ENCODE data around the gene AIMP1. TPM values are rescaled to one million over a fixed set of nuclear protein-coding genes. Genes with fewer than 3 reads are reported as not detected.

AIMP1 gene
- total RNA-seq, 4 donors from 2014 or later, result 16.8 to 35.1 (median 22.8) TPM

- no peak for TF ChIP-seq CTCF (IDR thresholded peaks at IDR 0.05; ENCODE audit: low read depth)
Observed at GRCh38 chr4:106353786-106354185, 37.4 kb downstream of the AIMP1 start.

- TF ChIP-seq CTCF (IDR thresholded peaks at IDR 0.05; ENCODE audit: low read depth), result no peak
Observed at GRCh38 chr4:106355193-106355592, 38.8 kb downstream of the AIMP1 start.

GRCh38 chr4:106358899-106359298, 42.5 kb downstream of the AIMP1 start:
- no peak for TF ChIP-seq CTCF (IDR thresholded peaks at IDR 0.05; ENCODE audit: low read depth)

- no peak for TF ChIP-seq CTCF (IDR thresholded peaks at IDR 0.05; ENCODE audit: low read depth)
Observed at GRCh38 chr4:106362086-106362825, 45.9 kb downstream of the AIMP1 start.

GRCh38 chr4:106364282-106364681, 47.9 kb downstream of the AIMP1 start:
- no peak for TF ChIP-seq CTCF (IDR thresholded peaks at IDR 0.05; ENCODE audit: low read depth)

GRCh38 chr4:106365613-106366012, 49.3 kb downstream of the AIMP1 start:
- TF ChIP-seq CTCF (IDR thresholded peaks at IDR 0.05; ENCODE audit: low read depth), result no peak

- no peak for TF ChIP-seq CTCF (IDR thresholded peaks at IDR 0.05; ENCODE audit: low read depth)
Observed at GRCh38 chr4:106366026-106366425, 49.7 kb downstream of the AIMP1 start.
